ELR (cell line): Measurements from ENCODE around the gene CENPH.
"Not testable (repeated sequence)": the region's sequence is repeated elsewhere in the genome, so short reads cannot be mapped to it uniquely, and the experiment has no call there.

Experiments used
- DNase-seq: peaks from one replicate; pipeline ENCODE4 v3.0.0-alpha.2; 2015; ENCODE audit warnings: low read depth

Gene CENPH

GRCh38 chr5:69209602-69210001 is 20.2 kb downstream of the CENPH start:
- DNase-seq, result no peak

DNA sequence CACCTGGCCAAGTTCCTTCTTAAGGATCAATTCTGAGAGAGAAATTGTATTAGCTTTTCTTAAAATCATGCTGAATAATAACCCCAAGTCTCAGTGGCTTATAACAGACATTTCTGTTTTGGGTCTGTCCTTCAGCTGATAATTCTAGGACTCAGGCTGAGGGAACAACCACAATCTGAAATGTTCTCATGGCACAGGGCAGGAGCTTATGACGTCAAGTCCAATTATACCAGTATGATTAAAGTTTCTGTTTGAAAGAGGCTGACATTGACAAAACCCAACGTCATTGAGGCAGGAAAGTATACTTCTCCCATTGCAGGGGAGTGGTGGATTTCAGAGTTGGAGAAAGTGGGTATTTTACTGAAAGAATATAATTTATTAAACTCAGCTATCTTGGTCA is 21.8 kb downstream of the CENPH start:
- DNase-seq, result no peak

- no peak for DNase-seq
Observed at GRCh38 chr5:69212022-69212421, 22.6 kb downstream of the CENPH start.

DNA sequence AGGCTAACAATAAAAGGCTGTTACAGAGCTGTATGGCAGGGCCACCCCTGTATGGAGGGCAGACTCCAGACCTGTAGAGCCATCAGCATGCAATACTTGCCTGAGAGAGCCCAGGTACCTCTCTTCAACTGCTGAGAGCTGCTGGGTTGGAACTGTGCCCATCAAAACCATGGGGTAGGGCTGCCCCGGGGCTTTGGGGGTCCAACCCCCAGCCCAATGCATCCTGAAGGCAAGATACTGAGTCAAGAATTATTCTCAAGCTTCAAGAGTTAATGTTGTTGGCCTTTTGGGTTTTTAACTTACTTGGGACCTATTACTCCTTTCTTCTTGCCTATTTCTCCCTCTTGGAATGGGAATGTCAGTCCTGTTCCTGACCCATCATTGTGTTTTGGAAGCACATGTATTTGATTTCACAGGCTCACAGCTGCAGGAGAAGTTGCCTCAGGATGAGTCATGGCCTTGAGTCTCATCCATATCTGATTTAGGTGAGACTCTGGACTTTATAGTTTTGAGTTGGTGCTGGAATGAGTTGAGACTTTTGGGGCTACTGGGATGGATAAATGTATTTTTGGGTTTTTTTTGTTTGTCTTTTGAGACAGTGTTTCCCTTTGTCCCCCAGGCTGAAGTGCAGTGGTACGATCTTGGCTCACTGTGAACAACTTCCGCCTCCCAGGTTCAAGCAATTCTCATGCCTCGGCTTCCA is 24.3 kb downstream of the CENPH start:
- peak; percentile 66 for DNase-seq

DNA sequence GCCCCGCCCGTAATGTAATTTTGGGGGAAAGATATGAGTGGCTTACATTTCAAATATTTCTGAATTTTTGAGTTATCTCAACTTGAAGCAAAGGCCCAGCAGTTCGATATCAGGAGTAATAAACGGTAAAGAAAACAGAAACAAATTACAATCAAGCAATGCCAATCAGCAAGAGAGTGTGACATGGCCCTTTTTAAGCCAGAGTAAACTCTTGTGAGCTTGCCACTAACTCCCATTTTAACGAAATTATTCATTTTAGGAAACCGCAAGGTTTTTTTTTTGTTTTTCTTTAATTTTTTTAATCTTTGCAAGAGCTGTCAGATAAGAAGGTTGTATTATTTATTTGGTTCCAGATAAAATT is 27.7 kb downstream of the CENPH start:
- no peak for DNase-seq

DNA sequence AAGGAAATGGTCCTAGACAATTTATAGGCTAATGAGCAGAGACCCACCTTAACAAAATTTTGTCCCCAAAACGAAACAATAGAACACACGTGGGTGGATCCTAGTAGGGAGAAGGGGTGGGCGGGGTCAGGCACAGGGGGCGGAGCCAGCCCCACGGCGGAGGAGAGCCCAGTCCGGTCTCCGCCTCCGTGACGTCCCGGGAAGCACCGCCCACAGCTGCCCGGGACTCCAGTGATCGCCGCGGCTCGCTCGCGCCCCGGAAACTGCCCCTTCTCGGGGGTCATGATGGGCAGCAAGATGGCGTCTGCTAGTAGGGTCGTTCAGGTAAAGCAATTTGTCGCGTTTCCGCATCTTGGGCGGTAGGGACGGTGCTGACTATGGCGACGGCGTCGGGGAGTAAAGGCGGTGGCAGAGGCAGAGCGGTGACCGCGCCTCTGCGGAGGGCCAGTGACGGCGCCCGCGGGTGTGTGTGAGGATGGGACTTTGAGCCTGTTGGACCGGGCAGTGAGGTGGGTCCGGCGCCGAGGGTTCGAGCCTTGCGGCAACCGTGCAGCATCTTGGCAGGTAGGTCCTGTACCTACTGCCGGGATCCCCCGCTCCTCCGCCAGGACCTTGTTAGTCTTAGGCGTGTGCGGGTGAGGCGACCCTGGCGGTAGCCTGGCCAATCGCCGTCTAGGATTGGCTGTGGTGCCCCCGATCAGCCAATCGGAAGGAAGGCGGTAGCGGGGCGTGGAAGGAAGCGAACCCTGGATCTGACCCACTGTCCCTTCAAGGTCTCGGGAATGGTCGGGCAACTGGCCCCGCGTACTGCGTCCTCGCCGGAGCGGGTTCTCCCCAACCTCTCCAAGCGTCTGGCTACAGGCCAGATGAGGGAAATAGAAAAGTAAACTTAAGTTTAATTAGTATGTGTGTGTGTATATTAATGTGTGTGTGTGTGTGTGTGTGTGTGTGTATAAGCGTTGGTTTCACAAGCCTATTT is 28.5 kb downstream of the CENPH start:
- DNase-seq, result peak; percentile 95

DNA sequence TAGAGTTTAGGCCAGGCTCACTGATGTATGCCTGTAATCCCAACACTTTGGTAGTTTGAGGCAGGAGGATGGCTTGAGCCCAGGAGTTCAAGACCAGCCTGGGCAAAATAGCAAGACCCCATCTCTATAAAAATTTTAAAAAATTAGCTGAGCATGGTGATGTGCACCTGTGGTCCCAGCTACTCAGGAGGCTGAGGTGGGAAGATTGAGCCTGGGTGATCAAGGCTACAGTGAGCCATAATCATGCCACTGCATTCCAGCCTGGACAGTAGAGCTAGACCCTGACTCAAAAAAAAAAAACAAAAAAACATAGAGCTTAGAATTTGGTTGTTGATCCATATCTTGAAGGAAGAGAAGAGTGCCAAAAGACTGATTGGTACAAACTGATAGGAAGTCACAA is 30.6 kb downstream of the CENPH start:
- DNase-seq, result no peak

GRCh38 chr5:69220371-69220770 is 31.0 kb downstream of the CENPH start:
- not testable (repeated sequence) for DNase-seq

DNA sequence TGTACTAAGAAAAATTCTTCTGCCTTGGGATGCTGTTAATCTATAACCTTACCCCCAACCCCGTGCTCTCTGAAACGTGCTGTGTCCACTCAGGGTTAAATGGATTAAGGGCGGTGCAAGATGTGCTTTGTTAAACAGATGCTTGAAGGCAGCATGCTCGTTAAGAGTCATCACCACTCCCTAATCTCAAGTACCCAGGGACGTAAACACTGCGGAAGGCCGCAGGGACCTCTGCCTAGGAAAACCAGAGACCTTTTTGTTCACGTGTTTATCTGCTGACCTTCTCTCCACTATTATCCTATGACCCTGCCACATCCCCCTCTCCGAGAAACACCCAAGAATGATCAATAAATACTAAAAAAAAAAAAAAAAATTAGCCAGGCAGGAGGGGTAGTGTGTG is 31.4 kb downstream of the CENPH start:
- not testable (repeated sequence) for DNase-seq

GRCh38 chr5:69224520-69224919 is 35.1 kb downstream of the CENPH start:
- no peak for DNase-seq

DNA sequence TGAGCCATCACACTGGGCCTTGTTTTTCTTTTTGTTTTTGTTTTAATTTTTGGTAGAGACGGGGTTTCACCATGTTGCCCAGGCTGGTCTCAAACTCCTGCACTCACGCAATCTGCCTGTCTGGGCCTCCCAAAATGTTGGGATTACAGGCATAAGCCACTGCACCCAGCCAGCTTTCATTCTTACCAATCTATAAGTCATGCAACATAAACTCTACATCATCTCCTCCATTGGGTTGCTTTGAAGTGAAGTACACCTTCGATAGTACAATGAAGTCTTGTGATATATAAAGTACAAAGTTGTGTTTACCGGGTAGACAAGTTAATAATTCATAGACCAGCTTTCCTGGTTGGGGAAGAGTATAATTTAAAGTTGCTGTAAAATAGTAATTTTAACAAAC is 36.5 kb downstream of the CENPH start:
- DNase-seq, result no peak

GRCh38 chr5:69230181-69230580 is 40.8 kb downstream of the CENPH start:
- no peak for DNase-seq

DNA sequence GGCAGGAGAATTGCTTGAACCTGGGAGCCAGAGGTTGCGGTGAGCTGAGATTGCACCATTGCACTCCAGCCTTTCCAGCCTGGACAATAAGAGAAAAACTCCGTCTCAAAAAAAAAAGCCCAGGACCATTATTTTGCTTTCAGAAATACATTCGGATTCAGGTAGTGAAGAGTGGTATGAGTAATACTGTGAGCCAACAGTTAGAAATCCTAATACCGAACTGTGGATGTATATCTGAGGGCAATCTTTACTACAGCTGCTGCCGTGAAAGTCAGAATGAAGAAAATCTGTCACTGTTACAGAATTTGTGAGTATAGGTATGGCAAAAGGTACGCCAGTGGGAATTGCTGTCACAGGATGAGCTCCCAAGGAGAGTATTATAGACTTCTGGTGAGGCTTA is 41.9 kb downstream of the CENPH start:
- peak; percentile 26 for DNase-seq

GRCh38 chr5:69231851-69232250 is 42.5 kb downstream of the CENPH start:
- peak; percentile 25 for DNase-seq

DNA sequence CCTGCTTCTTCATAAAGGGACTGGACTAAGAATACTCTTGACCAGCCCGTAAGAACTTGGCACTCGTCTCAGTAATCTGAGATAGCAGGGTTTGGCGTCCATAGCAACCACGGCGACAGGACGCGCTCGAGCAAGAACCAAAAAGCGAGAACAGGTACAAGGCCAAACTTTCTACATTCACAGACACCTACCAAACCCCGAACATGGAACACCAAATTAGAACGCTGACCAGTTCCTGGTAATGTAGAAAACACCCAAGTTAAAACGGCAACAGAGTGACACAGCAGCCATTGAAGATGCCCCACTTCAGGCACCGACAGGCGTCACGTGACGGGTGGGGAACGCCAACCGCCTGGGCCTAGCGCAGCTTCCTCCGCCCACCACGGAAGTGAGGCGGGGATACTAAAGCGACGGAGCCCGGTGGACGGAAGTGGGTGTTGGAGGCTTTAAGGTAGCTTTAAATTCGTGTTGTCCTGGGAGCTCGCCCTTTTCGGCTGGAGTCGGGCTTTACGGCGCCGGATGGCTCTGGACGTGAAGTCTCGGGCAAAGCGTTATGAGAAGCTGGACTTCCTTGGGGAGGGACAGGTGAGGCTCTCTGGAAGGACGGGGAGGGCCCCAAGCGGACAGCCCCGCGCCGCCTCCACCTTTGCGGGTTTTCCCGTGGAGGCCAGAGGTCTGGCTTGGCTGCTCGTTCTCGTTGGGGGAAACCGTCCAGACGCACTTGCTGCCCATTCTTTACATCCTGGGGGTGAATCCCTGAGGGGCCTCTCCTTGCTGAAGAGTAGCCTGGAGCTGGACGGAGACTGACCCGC is 45.3 kb downstream of the CENPH start, which contains the start of gene CDK7:
Gene CDK7 (plus strand): TSS at position 430 of the 812 bp plus-strand sequence. CDS start 90 bp downstream, at position 520.
- DNase-seq, result peak; percentile 94

DNA sequence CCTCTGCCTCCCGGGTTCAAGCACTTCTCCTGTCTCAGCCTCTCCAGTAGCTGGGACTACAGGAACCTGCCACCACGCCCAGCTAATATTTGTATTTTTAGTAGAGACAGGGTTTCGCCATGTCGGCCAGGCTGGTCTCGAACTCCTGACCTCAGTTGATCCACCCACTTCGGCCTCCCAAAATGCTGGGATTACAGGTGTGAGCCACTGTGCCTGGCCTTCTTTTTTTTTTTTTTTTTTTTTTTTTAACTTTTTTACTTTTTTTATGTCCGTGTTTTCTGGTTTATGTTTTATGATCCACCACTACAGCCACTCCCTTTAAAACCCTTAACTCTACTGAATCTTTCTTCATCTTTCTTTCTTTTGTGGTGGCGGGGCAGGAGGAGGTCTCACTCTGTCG is 47.4 kb downstream of the CENPH start:
- DNase-seq, result not testable (repeated sequence)

DNA sequence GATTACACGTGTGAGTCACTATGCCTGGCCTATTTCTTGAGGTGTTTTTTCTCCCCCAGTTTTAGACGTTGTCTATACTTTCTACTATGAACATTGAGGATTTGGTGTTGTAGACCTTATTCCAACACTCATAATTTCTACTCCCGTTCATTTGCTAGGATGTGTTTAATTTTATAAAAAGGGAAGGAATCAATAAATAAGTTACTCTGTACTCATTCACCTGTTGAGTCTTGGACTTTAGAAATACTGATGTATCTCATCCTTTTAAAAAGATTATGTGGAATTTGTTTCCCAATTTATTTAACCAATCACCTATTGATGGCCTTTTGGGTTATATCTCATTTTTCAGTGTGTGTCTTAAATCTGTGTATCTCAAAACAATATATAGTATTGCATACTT is 48.5 kb downstream of the CENPH start:
- DNase-seq, result no peak

- DNase-seq, result peak; percentile 98
Observed at GRCh38 chr5:69238760-69239251, 49.4 kb downstream of the CENPH start.

- DNase-seq, result no peak
Observed at GRCh38 chr5:69242215-69242927, 53.0 kb downstream of the CENPH start.

DNA sequence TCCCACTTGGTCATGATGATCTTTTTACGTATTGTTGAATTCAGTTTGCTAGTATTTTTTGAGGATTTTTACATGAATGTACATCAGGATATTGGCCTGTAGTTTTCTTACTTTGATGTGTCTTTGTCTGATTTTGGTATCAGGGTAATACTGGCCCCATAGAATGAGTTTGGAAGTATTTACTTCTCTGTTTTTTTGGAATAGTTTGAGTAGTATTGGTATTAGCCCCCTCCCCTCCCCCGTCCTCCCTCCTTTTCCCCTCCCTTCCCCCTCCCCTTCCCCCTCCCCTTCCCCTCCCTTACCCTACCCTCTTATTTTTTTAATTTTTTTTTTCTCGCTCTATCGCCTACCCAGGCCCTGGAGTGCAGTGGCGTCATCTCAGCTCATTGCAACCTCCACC is 55.6 kb downstream of the CENPH start:
- DNase-seq, result no peak

DNA sequence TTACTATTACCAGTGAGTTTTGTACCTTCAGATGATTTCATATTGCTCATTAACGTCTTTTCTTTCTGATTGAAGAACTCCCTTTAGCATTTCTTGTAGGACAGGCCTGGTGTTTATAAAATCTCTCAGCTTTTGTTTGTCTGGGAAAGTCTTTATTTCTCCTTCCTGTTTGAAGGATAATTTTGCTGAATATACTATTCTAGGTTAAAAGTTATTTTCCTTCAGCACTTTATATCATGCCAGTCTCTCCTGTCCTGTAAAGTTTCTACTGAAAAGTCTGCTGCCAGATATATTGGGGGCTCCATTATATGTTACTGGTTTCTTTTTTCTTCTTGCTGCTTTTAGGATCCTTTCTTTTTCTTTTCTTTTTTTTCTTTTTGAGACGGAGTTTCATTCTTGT is 58.6 kb downstream of the CENPH start:
- no peak for DNase-seq
